Prostate gland (tissue), 2 donors: ENCODE results near the gene COL24A1.

Source experiments
- CTCF ChIP-seq, 4 experiments: fragments of 200-600 bp in 2 of 4; fragments of 450-650 bp in 2 of 4; sonication (generic) in 2 of 4; IDR thresholded peaks; 1 replicate in 3 of 4; 2 replicates in 1 of 4; pipeline ENCODE4 v1.5.1; 2016 to 2019; ENCODE audit warnings: antibody characterized with exemption in 4 of 4, mild to moderate bottlenecking in 2 of 4, moderate library complexity in 2 of 4
- POLR2A ChIP-seq: fragments of 450-650 bp; IDR thresholded peaks from one replicate; pipeline ENCODE4 v1.6.1; 2016; ENCODE audit warnings: antibody characterized with exemption, mild to moderate bottlenecking
- POLR2AphosphoS5 ChIP-seq: sonication (generic); formaldehyde crosslinking; IDR thresholded peaks from one replicate; pipeline ENCODE4 v1.6.1; 2017; ENCODE audit warnings: antibody characterized with exemption

- TF ChIP-seq POLR2A (no peak), CTCF (IDR thresholded peaks at IDR 0.05) (no peak), POLR2AphosphoS5 (no peak)
Observed at GRCh38 chr1:85957760-85958159, 198.8 kb downstream of the COL24A1 start.
